CD4-positive, alpha-beta T cell treated with Interleukin-17A for 4 hours (primary cell): ENCODE results near the gene ZNF534.
"Not testable (repeated sequence)": the region's sequence is repeated elsewhere in the genome, so short reads cannot be mapped to it uniquely, and the experiment has no call there.

Experiments
- DNase-seq: peaks from one replicate; pipeline ENCODE4 v3.0.0-alpha.2; 2020; ENCODE audit warnings: mixed read lengths

The ZNF534 gene

GRCh38 chr19:52500474-52500873 lies 71.5 kb downstream of the ZNF534 start:
- not testable (repeated sequence) for DNase-seq

GRCh38 chr19:52500991-52501390 lies 72.0 kb downstream of the ZNF534 start:
- not testable (repeated sequence) for DNase-seq
